Activated CD4-positive, alpha-beta memory T cell treated with anti-CD3 and anti-CD28 coated beads for 36 hours (primary cell): ENCODE results near the gene PPP6R2. TPM values are rescaled to one million over a fixed set of nuclear protein-coding genes. Genes with fewer than 3 reads are reported as not detected.

Source experiments
- CTCF ChIA-PET: fragments of 350-600 bp; sonication (Branson Sonifier 250); formaldehyde crosslinking; loops from one replicate; lab custom pipeline; 2021; ENCODE audit warnings: antibody characterized with exemption, inconsistent platforms; lab: Charles Lee
- POLR2A ChIA-PET: fragments of 350-600 bp; sonication (Branson Sonifier 250); formaldehyde crosslinking; loops from one replicate; lab custom pipeline; 2021; ENCODE audit warnings: antibody characterized with exemption; lab: Charles Lee
- DNase-seq: peaks from one replicate; pipeline ENCODE4 v3.0.0-alpha.2; 2020
- H3K27ac Mint-ChIP-seq: one replicate; pipeline ENCODE4 v1.8.0; 2021; ENCODE audit warnings: mixed read lengths
- H3K27me3 Mint-ChIP-seq: one replicate; pipeline ENCODE4 v1.8.0; 2021; ENCODE audit warnings: mixed read lengths
- H3K36me3 Mint-ChIP-seq: one replicate; pipeline ENCODE4 v1.8.0; 2021; ENCODE audit warnings: mixed read lengths
- H3K4me1 Mint-ChIP-seq: one replicate; pipeline ENCODE4 v1.8.0; 2021; ENCODE audit warnings: low read depth, mixed read lengths
- H3K4me3 Mint-ChIP-seq: one replicate; pipeline ENCODE4 v1.8.0; 2021; ENCODE audit warnings: mild to moderate bottlenecking, mixed read lengths
- H3K9me3 Mint-ChIP-seq: one replicate; pipeline ENCODE4 v1.8.0; 2021; ENCODE audit warnings: mixed read lengths
- intact Hi-C: fragments of 100-400 bp; cut with micrococcal nuclease; formaldehyde crosslinking; loops from one replicate; pipeline ENCODE4 v1.15.1; 2023
- total RNA-seq, 2 experiments: library from RNA; stranded (reverse); gene quantifications; one replicate each; pipeline ENCODE4 v1.2.3, GENCODE V29; 2021

PPP6R2 gene
- total RNA-seq, 2 experiments from 2014 or later, result 41.2 to 41.7 TPM

GRCh38 chr22:50308597-50308935 lies 34.6 kb upstream of the PPP6R2 start:
- H3K36me3 Mint-ChIP-seq, result no peaks in the 10 kb centered on the region
- intact Hi-C loops, result loop anchor here (1.0 kb wide), 1 partner anchor 30 kb away; no protein-coding TSS in a partner anchor
- no peak overlapping the region for H3K4me3 Mint-ChIP-seq

GRCh38 chr22:50308986-50309600 lies 34.0 kb upstream of the PPP6R2 start:
- POLR2A ChIA-PET, result interaction anchor here (0.6 kb wide), 1 partner anchor 15 kb away, joined by 3 read pairs; no protein-coding TSS in a partner anchor
- intact Hi-C loops, result loop anchor here (1.0 kb wide), 1 partner anchor 31 kb away; no protein-coding TSS in a partner anchor
- no peak overlapping the region for H3K4me3 Mint-ChIP-seq
- no peak for DNase-seq
- no peaks in the 10 kb centered on the region for H3K9me3 Mint-ChIP-seq
- no peaks in the 10 kb centered on the region for H3K36me3 Mint-ChIP-seq
- peaks cover 7% of the 10 kb centered on the region for H3K4me1 Mint-ChIP-seq
- H3K27me3 Mint-ChIP-seq, result peaks cover 13% of the 10 kb centered on the region
- H3K27ac Mint-ChIP-seq, result no peak overlapping the region
- CTCF ChIA-PET, result interaction anchor here (0.6 kb wide), 1 partner anchor 375 kb away, joined by 3 read pairs; no protein-coding TSS in a partner anchor

More at GRCh38 chr22:50308597-50308935, 34.6 kb upstream of the PPP6R2 start:
- peaks cover 6% of the 10 kb centered on the region for H3K4me1 Mint-ChIP-seq
- no peak overlapping the region for H3K27ac Mint-ChIP-seq
- no peak for DNase-seq
- POLR2A ChIA-PET, result no interaction called here
- peaks cover 13% of the 10 kb centered on the region for H3K27me3 Mint-ChIP-seq
- CTCF ChIA-PET, result no interaction called here
- H3K9me3 Mint-ChIP-seq, result no peaks in the 10 kb centered on the region

- no peak for DNase-seq
- H3K4me1 Mint-ChIP-seq, result peaks cover 12% of the 10 kb centered on the region
- no peak overlapping the region for H3K4me3 Mint-ChIP-seq
- intact Hi-C loops, result no loop called here
- no peaks in the 10 kb centered on the region for H3K9me3 Mint-ChIP-seq
- no peaks in the 10 kb centered on the region for H3K36me3 Mint-ChIP-seq
- POLR2A ChIA-PET, result no interaction called here
- H3K27me3 Mint-ChIP-seq, result peaks cover 11% of the 10 kb centered on the region
- CTCF ChIA-PET, result interaction anchor here (0.6 kb wide), 1 partner anchor 376 kb away, joined by 3 read pairs; no protein-coding TSS in a partner anchor
- H3K27ac Mint-ChIP-seq, result no peak overlapping the region
These were observed 33.5 kb upstream of the PPP6R2 start for GRCh38 chr22:50309601-50309991.

- H3K9me3 Mint-ChIP-seq, result no peaks in the 10 kb centered on the region
- intact Hi-C loops, result no loop called here
- H3K4me3 Mint-ChIP-seq, result no peak overlapping the region
- H3K27ac Mint-ChIP-seq, result no peak overlapping the region
- H3K4me1 Mint-ChIP-seq, result peaks cover 15% of the 10 kb centered on the region
- ChIA-PET CTCF (no interaction called here), POLR2A (interaction anchor here (0.5 kb wide), 1 partner anchor 41 kb away, joined by 3 read pairs; no protein-coding TSS in a partner anchor)
- H3K36me3 Mint-ChIP-seq, result no peaks in the 10 kb centered on the region
- H3K27me3 Mint-ChIP-seq, result peaks cover 10% of the 10 kb centered on the region
- DNase-seq, result no peak
These were observed 33.0 kb upstream of the PPP6R2 start for GRCh38 chr22:50310031-50310722.

GRCh38 chr22:50310949-50311444 lies 32.1 kb upstream of the PPP6R2 start:
- intact Hi-C loops, result no loop called here
- Mint-ChIP-seq H3K27ac (no peak overlapping the region), H3K4me3 (no peak overlapping the region), H3K4me1 (peaks cover 14% of the 10 kb centered on the region), H3K9me3 (no peaks in the 10 kb centered on the region), H3K27me3 (peaks cover 6% of the 10 kb centered on the region), H3K36me3 (no peaks in the 10 kb centered on the region)
- no peak for DNase-seq
- ChIA-PET POLR2A (no interaction called here), CTCF (no interaction called here)

- no peak for DNase-seq
- Mint-ChIP-seq H3K36me3 (no peaks in the 10 kb centered on the region), H3K27ac (no peak overlapping the region), H3K4me3 (no peak overlapping the region), H3K9me3 (no peaks in the 10 kb centered on the region), H3K27me3 (peaks cover 2% of the 10 kb centered on the region), H3K4me1 (peaks cover 11% of the 10 kb centered on the region)
- intact Hi-C loops, result no loop called here
- POLR2A ChIA-PET, result no interaction called here
- CTCF ChIA-PET, result no interaction called here
These were observed 31.3 kb upstream of the PPP6R2 start for GRCh38 chr22:50311606-50312351.

- no peak overlapping the region for H3K27ac Mint-ChIP-seq
- intact Hi-C loops, result no loop called here
- H3K27me3 Mint-ChIP-seq, result peaks cover 2% of the 10 kb centered on the region
- H3K9me3 Mint-ChIP-seq, result no peaks in the 10 kb centered on the region
- H3K4me1 Mint-ChIP-seq, result peaks cover 11% of the 10 kb centered on the region
- ChIA-PET CTCF (no interaction called here), POLR2A (no interaction called here)
- no peak for DNase-seq
- no peak overlapping the region for H3K4me3 Mint-ChIP-seq
- H3K36me3 Mint-ChIP-seq, result no peaks in the 10 kb centered on the region
These were observed 30.8 kb upstream of the PPP6R2 start for GRCh38 chr22:50312371-50312770.

- intact Hi-C loops, result no loop called here
- CTCF ChIA-PET, result no interaction called here
These were observed 30.1 kb upstream of the PPP6R2 start for GRCh38 chr22:50313021-50313420.

GRCh38 chr22:50313600-50313999 lies 29.5 kb upstream of the PPP6R2 start:
- H3K4me1 Mint-ChIP-seq, result peaks cover 11% of the 10 kb centered on the region

More at GRCh38 chr22:50313021-50313420, 30.1 kb upstream of the PPP6R2 start:
- no peaks in the 10 kb centered on the region for H3K9me3 Mint-ChIP-seq
- H3K4me1 Mint-ChIP-seq, result peaks cover 11% of the 10 kb centered on the region
- no peak overlapping the region for H3K27ac Mint-ChIP-seq
- POLR2A ChIA-PET, result no interaction called here
- H3K27me3 Mint-ChIP-seq, result peaks cover 2% of the 10 kb centered on the region
- no peak for DNase-seq
- H3K36me3 Mint-ChIP-seq, result no peaks in the 10 kb centered on the region
- H3K4me3 Mint-ChIP-seq, result no peak overlapping the region

GRCh38 chr22:50314081-50314454 lies 29.1 kb upstream of the PPP6R2 start:
- no peak for DNase-seq
- Mint-ChIP-seq H3K4me3 (peak overlapping the region; percentile 73), H3K36me3 (no peaks in the 10 kb centered on the region), H3K27me3 (no peaks in the 10 kb centered on the region), H3K9me3 (no peaks in the 10 kb centered on the region), H3K27ac (peak overlapping the region; percentile 75), H3K4me1 (peaks cover 11% of the 10 kb centered on the region)
- CTCF ChIA-PET, result interaction anchor here (1.1 to 3.5 kb wide), 2 partner anchors 13 to 28 kb away, joined by 4 to 12 read pairs; partner anchors contain the start of gene DENND6B
- intact Hi-C loops, result no loop called here
- POLR2A ChIA-PET, result interaction anchor here (1.3 kb wide), 1 partner anchor 212 kb away, joined by 5 read pairs; no protein-coding TSS in a partner anchor

More at GRCh38 chr22:50313600-50313999, 29.5 kb upstream of the PPP6R2 start:
- Mint-ChIP-seq H3K36me3 (no peaks in the 10 kb centered on the region), H3K27ac (no peak overlapping the region), H3K4me3 (peak overlapping the region; percentile 73), H3K9me3 (no peaks in the 10 kb centered on the region), H3K27me3 (peaks cover 2% of the 10 kb centered on the region)
- no peak for DNase-seq
- ChIA-PET CTCF (interaction anchor here (3.5 kb wide), 1 partner anchor 13 kb away, joined by 12 read pairs; the partner anchor contains the start of gene DENND6B), POLR2A (no interaction called here)
- intact Hi-C loops, result no loop called here

GRCh38 chr22:50314455-50315288 lies 28.5 kb upstream of the PPP6R2 start:
- Mint-ChIP-seq H3K4me3 (peak overlapping the region; percentile 73), H3K4me1 (peaks cover 11% of the 10 kb centered on the region), H3K27ac (peak overlapping the region; percentile 75), H3K9me3 (no peaks in the 10 kb centered on the region), H3K27me3 (no peaks in the 10 kb centered on the region), H3K36me3 (no peaks in the 10 kb centered on the region)
- peak; percentile 89 for DNase-seq
- ChIA-PET CTCF (interaction anchor here (1.1 to 3.5 kb wide), 3 partner anchors 10 to 28 kb away, joined by 4 to 12 read pairs (median 4); partner anchors contain the start of gene DENND6B), POLR2A (interaction anchor here (0.6 to 1.3 kb wide), 3 partner anchors 64 to 211 kb away, joined by 3 to 5 read pairs (median 4); partner anchors contain the start of gene HDAC10)
- intact Hi-C loops, result no loop called here
